ENCODE measurements around the gene GCGR.
A peak's percentile ranks its signal among the peaks of the same experiment; 100 is the strongest.

GRCh38 chr17:81860756-81861568 is 57.0 kb downstream of the GCGR start:
- TF ChIP-seq NFIC (IDR thresholded peaks at IDR 0.05; ENCODE audit: low read depth, low read length) (no peak), SIN3A (IDR thresholded peaks at IDR 0.05; ENCODE audit: low read depth, low read length) (no peak; the same call in 1 of the 2 replicates), CHD2 (IDR thresholded peaks at IDR 0.05; ENCODE audit: borderline replicate concordance, low read depth, low read length) (peak; percentile 97), ESRRA (IDR thresholded peaks at IDR 0.05; ENCODE audit: low read length) (no peak), JUND (IDR thresholded peaks at IDR 0.05; ENCODE audit: low read depth, low read length) (peak; percentile 81; the same call in 1 of the 2 replicates), CTCF (IDR thresholded peaks at IDR 0.05 in 2 of 3, conservative IDR thresholded peaks at IDR 0.05 in 1 of 3; ENCODE audit: control insufficient read depth in 2 of 3, extremely low read depth in 1 of 3, insufficient read depth in 1 of 3, low read depth in 3 of 3, low read length in 3 of 3) (no peak), ZSCAN29 (IDR thresholded peaks at IDR 0.05) (no peak), CREM (IDR thresholded peaks at IDR 0.05; ENCODE audit: low read depth) (peak; percentile 93), SUPT20H (IDR thresholded peaks at IDR 0.05; ENCODE audit: borderline replicate concordance, control insufficient read depth, low read depth, low read length) (no peak), IKZF1 (conservative IDR thresholded peaks at IDR 0.05) (peak; percentile 100), POLR2AphosphoS5 (IDR thresholded peaks at IDR 0.05; ENCODE audit: low read length) (peak; percentile 75), MYC (IDR thresholded peaks at IDR 0.05; ENCODE audit: insufficient read depth, insufficient read length, insufficient replicate concordance, low read length, severe bottlenecking) (no peak)
- TF ChIP-seq, protein P1, sequence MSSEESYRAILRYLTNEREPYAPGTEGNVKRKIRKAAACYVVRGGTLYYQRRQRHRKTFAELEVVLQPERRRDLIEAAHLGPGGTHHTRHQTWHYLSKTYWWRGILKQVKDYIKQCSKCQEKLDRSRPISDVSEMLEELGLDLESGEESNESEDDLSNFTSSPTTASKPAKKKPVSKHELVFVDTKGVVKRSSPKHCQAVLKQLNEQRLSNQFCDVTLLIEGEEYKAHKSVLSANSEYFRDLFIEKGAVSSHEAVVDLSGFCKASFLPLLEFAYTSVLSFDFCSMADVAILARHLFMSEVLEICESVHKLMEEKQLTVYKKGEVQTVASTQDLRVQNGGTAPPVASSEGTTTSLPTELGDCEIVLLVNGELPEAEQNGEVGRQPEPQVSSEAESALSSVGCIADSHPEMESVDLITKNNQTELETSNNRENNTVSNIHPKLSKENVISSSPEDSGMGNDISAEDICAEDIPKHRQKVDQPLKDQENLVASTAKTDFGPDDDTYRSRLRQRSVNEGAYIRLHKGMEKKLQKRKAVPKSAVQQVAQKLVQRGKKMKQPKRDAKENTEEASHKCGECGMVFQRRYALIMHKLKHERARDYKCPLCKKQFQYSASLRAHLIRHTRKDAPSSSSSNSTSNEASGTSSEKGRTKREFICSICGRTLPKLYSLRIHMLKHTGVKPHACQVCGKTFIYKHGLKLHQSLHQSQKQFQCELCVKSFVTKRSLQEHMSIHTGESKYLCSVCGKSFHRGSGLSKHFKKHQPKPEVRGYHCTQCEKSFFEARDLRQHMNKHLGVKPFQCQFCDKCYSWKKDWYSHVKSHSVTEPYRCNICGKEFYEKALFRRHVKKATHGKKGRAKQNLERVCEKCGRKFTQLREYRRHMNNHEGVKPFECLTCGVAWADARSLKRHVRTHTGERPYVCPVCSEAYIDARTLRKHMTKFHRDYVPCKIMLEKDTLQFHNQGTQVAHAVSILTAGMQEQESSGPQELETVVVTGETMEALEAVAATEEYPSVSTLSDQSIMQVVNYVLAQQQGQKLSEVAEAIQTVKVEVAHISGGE (CRISPR knock-in tag; IDR thresholded peaks at IDR 0.05): no peak
